Natural killer cell treated with Interleukin-12 subunit alpha and Interleukin-12 subunit beta and Interleukin-15 and Interleukin-18, amount 100 ng/mL, for 72 hours (primary cell): ENCODE measurements around the gene MAP2K3. TPM values are rescaled to one million over a fixed set of nuclear protein-coding genes. Genes with fewer than 3 reads are reported as not detected.
"Not testable (repeated sequence)": the region's sequence is repeated elsewhere in the genome, so short reads cannot be mapped to it uniquely, and the experiment has no call there.

Experiments
- ATAC-seq, 2 donors: fragments of 150-1000 bp; cut with Tn5 transposase in 1 of 2; sonication (Bioruptor Pico), chemical (Tn5 transposase) in 1 of 2; 2 replicates each; pipeline ENCODE4 v1.10.0; 2021
- DNase-seq: peaks from one replicate; pipeline ENCODE4 v3.0.0; 2022; ENCODE audit warnings: low spot score
- H3K27ac Mint-ChIP-seq, 2 donors: 1 replicate in 1 of 2; 2 replicates in 1 of 2; pipeline ENCODE4 v1.8.0; 2022; ENCODE audit warnings: mixed read lengths in 2 of 2, mild to moderate bottlenecking in 1 of 2, moderate library complexity in 1 of 2
- H3K27me3 Mint-ChIP-seq, 2 donors: 1 replicate in 1 of 2; 2 replicates in 1 of 2; pipeline ENCODE4 v1.8.0; 2022; ENCODE audit warnings: mixed read lengths in 2 of 2
- H3K36me3 Mint-ChIP-seq: one replicate; pipeline ENCODE4 v1.8.0; 2022; ENCODE audit warnings: mixed read lengths
- H3K4me1 Mint-ChIP-seq, 2 donors: 1 replicate in 1 of 2; 2 replicates in 1 of 2; pipeline ENCODE4 v1.8.0; 2022; ENCODE audit warnings: low read depth in 2 of 2, mixed read lengths in 2 of 2, mild to moderate bottlenecking in 1 of 2
- H3K4me3 Mint-ChIP-seq: one replicate; pipeline ENCODE4 v1.8.0; 2022; ENCODE audit warnings: mixed read lengths
- H3K9me3 Mint-ChIP-seq: 2 replicates; pipeline ENCODE4 v1.8.0; 2022; ENCODE audit warnings: mixed read lengths
- total RNA-seq, 2 donors: library from RNA; stranded (reverse); gene quantifications; one replicate each; pipeline ENCODE4 v1.2.3, GENCODE V29; 2022

Gene MAP2K3
- total RNA-seq, 2 donors from 2014 or later = 92.9 to 98.3 TPM

DNA sequence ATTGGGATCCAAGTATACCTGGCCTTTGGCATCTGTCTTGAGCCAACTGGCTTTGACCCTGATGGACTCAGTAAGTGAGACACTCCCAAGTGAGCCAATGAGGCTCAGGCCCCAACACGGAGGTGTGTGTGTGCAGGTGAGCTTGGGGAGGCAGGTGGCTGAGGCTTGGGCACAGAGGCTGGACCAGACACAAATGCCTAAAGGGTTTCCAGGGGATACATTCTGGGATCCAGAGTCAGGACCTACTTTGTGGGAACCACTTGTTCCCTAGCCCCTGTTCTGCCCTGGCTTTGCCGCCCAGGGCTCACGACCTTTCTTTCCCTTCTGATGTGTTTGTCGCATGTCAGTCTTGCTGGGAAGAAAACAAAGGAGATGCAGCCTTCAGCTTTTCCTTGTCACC lies 56.8 kb downstream of the MAP2K3 start:
- not testable (repeated sequence) for H3K9me3 Mint-ChIP-seq, H3K36me3 Mint-ChIP-seq, H3K4me1 Mint-ChIP-seq, H3K27me3 Mint-ChIP-seq, H3K27ac Mint-ChIP-seq, ATAC-seq, H3K4me3 Mint-ChIP-seq, DNase-seq

DNA sequence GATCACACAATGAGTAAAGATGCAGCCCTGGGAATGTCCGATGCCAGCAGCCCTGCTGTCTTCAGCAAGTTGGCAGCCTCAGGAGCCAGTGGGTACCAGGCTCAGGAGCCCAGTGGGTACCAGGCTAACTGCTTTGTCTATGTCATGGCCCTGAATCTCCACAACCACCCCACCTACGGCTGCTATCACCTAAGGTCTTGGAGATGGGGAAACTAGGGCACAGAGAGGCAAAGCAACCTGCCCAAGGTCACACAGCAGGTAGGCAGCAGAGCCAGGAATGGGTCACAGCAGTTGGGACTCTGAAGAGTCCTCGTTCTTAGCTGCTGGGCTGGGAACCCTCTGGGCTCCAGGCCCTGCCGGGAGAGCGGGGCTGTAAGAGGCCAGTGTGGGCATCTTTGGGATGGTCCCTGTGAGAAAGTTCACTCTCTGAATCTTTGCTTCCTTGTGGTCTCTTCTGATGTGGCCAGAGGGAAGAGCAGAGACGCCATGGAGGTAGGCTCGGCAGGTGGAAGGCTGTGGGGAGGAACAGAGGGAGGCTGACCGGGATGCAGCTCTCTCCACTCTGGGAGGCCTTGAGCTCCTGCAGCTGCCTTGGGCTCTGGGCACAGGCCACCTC lies 57.5 kb downstream of the MAP2K3 start:
- not testable (repeated sequence) for DNase-seq, H3K9me3 Mint-ChIP-seq, H3K27ac Mint-ChIP-seq, H3K4me3 Mint-ChIP-seq, H3K36me3 Mint-ChIP-seq, H3K4me1 Mint-ChIP-seq, H3K27me3 Mint-ChIP-seq, ATAC-seq

DNA sequence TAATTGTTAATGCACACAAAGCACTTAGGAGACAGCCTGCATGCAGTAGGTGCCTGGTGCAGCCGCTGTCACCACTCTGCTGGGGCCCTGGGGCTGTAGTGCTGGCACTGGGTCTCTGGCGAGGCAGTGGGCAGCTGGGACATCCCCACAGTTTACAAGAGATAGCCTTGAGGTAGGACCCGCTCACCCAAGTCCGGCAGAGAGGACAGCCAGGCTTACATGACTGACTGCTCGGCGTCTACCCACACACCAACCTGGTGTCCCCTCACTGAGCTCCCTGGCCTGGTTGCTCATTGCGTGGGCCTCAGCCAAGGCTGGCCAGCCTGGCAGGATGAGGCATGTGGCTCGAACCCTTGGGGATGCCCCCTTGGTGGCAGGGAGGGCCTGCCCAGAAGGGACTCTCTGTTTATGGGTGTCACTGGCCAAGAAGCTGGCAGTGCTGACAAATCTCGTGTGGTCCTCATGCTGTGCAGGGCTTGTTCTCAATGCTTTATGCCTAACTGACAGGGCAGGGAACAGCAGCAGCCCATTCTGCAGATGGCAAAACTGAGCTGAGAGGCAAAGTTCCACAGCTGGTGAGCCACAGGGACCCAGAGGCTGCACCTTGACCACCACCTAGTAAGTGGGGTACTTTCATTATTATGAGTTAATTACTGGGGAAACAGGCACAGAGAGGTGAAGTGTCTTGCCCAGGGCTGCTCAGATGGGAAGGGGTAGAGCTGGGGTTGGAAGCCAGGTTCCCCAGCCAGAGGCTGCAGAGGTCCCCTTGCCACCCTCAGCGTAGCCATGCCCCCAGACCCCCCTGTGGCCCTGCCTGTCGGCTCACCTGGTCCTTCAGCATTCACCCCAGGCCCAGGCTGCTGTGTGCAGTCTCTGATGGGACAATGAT lies 58.8 kb downstream of the MAP2K3 start:
- not testable (repeated sequence) for H3K27ac Mint-ChIP-seq, DNase-seq, H3K27me3 Mint-ChIP-seq, H3K4me1 Mint-ChIP-seq, H3K36me3 Mint-ChIP-seq, H3K4me3 Mint-ChIP-seq, H3K9me3 Mint-ChIP-seq
- ATAC-seq = peak in 1 of 2 donors; percentile 15

DNA sequence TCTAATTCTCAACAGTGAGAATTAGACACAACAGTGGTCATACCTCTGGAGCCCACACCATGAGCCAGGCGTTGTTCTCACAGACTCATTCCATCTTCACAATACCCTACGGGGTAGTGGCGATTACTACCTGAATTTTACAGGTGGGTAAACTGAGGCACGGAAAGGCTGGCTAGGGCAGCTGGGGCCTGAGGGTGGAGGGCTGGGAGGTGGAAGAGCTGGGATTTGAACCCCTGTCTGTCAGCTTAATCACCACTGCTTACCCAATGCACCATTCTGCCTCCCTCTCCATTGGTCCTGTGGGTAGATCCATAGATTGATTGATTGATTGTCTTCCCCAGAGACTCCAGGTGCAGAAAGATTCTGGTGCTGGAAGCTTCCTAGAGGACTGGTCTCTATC lies 60.3 kb downstream of the MAP2K3 start:
- not testable (repeated sequence) for H3K4me1 Mint-ChIP-seq, H3K4me3 Mint-ChIP-seq, DNase-seq

DNA sequence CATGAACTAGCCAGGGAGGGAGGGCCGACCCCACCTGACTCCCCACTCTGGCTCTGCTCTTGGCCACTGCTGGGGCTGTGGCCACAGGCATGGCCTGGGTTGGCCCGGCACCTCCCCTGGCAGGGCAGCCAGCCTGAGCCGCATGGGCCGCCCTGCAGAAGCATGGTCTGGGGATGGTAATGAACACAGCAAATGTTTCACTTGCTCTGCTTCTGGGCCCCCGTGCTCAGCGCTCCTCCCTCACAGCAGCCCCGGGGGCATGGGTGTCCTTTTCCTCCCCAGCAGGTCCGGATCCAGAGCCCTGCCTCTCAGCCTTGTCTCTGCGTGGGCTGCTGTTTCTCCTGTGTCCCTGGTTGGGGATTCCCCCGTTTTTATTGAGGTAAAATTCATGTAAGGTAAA lies 60.7 kb downstream of the MAP2K3 start:
- no peaks in the 10 kb centered on the region for H3K27me3 Mint-ChIP-seq
- no peaks in the 10 kb centered on the region for H3K36me3 Mint-ChIP-seq
- ATAC-seq (no peak), DNase-seq (no peak)
- peaks cover 0 to 7% of the 10 kb centered on the region in 2 donors for H3K4me1 Mint-ChIP-seq
- no peaks in the 10 kb centered on the region for H3K9me3 Mint-ChIP-seq
- H3K27ac Mint-ChIP-seq = no peak overlapping the region
- H3K4me3 Mint-ChIP-seq = no peak overlapping the region

More for the DNA sequence above, 60.3 kb downstream of the MAP2K3 start:
- H3K36me3 Mint-ChIP-seq, ATAC-seq, H3K27ac Mint-ChIP-seq, H3K27me3 Mint-ChIP-seq, H3K9me3 Mint-ChIP-seq: not testable (repeated sequence)

DNA sequence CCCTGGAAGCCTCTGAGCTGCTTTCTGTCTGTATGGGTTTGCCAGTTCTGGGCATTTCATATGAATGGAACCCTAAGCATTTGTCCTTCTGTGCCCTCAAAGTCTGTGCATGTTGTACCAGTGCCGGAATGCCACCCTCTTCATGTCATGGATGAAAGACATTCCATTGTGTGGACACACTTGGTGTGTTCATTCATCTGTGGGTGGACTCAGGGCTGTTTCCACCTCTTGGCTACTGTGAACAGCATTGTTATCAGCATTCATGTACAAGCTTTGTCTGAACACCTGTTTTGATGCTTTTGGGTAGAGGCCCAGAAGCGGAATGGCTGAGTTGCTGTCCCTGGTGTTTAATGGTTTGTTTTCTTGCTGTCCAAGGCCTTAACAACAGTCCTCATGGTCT lies 61.6 kb downstream of the MAP2K3 start:
- not testable (repeated sequence) for H3K4me1 Mint-ChIP-seq, H3K27ac Mint-ChIP-seq, H3K4me3 Mint-ChIP-seq, H3K36me3 Mint-ChIP-seq, DNase-seq, H3K27me3 Mint-ChIP-seq, ATAC-seq, H3K9me3 Mint-ChIP-seq

DNA sequence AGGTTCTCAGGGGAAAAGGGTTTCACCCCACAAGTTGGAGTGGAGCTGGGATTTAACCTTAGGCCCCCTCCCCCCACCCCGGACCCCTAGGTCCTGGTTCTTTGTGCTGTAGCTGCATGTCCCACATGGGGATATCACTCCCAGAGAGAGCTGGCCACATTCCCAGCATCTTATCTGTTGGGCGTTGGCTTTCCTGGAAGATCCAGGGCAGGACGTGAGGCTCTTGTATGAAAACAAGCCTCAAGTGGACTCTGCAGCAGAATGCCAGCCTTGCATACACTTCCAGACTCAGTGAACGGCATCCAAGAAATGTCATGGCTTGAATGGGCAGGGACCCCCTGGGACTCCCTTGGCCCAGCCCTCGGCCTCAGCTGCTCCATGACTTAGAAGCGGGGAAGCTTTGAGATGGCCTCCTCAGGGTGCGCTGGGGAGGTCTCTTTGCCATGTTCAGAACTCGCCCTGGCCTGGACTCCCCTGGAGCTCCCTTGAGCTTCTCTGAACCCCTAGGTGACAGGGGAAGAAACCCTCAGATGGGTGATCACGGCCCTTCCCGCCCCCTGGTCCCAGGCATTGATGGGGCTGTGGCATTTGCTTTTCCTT lies 62.2 kb downstream of the MAP2K3 start:
- not testable (repeated sequence) for H3K27ac Mint-ChIP-seq, H3K4me3 Mint-ChIP-seq, DNase-seq, H3K4me1 Mint-ChIP-seq, H3K36me3 Mint-ChIP-seq, ATAC-seq, H3K9me3 Mint-ChIP-seq, H3K27me3 Mint-ChIP-seq

DNA sequence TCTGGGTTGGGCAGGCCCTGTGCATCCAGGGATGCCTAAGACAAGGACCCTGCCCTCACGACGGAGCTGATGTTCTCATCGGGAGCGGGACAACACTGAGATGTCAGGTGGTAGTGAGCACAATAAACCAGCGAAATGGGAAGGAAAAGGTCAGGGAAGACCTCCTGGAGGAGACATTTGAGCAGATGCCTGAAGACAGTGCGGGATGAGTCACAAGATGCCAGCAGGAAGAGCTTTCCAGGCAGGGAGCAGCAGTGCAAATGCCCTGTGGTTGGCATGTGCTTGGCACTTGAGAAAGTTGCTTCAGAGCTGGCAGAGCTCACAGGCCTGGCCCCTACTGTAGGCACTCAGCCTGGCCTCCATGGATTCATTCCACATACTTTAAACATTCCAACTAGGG lies 63.1 kb downstream of the MAP2K3 start:
- not testable (repeated sequence) for H3K9me3 Mint-ChIP-seq, H3K36me3 Mint-ChIP-seq, H3K4me3 Mint-ChIP-seq, ATAC-seq, H3K27ac Mint-ChIP-seq, H3K27me3 Mint-ChIP-seq, H3K4me1 Mint-ChIP-seq, DNase-seq

DNA sequence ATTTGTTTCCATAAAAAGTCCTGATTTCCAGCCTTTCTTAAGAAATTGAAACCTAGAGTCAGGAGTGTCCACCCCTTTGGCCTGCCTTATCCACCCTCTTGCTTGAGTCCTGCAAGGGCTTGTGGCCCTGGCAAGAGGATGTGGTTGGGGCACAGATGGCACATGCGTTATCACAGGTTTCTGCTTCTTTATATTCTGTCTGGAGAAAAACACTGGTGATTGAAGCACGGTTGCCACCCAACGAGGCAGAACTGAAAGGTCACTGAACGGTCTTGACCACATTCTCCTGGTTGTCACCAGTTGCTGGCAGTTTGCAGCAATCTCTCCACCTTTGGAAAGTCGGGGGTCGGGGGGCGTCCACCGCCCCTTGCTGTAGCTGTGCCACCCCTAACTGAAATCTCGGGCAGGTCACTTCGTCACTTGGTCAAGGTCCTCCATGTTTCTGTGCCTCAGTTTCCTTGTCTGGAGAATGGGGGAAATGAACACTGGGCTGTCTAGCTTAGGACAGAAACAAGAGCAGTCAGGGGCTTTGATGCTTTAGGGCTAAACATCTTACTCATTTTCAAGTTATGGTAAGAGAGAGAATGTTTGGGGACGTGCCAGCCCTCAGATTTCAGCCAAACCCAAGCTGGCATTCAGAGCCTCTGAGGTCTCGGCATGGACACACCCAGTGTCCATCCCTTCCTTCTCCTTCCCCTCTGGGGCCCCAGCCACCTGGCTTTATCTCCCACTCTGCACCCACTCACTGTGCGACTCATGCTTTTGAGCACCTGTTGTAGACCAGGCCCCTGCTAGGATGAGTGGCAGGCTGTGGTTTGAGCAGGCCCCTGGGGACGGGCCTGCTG lies 63.8 kb downstream of the MAP2K3 start:
- not testable (repeated sequence) for H3K36me3 Mint-ChIP-seq, DNase-seq, H3K4me1 Mint-ChIP-seq, H3K9me3 Mint-ChIP-seq, H3K27me3 Mint-ChIP-seq, H3K27ac Mint-ChIP-seq, H3K4me3 Mint-ChIP-seq
- ATAC-seq = peak in 1 of 2 donors; percentile 7

DNA sequence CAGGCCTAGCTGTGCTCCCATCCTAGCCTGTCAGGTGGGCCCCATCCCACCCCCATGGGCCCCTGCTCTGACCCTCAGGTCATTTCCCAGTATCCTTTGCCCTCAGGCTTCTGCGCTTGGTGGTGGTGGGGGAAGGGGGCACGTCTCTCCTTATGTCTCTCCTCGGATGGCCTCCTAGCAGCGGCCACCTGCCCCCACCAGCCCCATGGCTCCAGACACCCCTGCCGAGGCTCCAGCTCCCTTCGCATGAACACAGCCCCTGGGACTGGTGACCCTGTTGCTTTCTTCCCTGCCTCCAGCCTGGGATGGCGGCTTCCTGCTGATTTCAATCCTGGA lies 64.4 kb downstream of the MAP2K3 start:
- ATAC-seq = peak in 1 of 2 donors; percentile 2
- not testable (repeated sequence) for H3K4me1 Mint-ChIP-seq, H3K36me3 Mint-ChIP-seq

DNA sequence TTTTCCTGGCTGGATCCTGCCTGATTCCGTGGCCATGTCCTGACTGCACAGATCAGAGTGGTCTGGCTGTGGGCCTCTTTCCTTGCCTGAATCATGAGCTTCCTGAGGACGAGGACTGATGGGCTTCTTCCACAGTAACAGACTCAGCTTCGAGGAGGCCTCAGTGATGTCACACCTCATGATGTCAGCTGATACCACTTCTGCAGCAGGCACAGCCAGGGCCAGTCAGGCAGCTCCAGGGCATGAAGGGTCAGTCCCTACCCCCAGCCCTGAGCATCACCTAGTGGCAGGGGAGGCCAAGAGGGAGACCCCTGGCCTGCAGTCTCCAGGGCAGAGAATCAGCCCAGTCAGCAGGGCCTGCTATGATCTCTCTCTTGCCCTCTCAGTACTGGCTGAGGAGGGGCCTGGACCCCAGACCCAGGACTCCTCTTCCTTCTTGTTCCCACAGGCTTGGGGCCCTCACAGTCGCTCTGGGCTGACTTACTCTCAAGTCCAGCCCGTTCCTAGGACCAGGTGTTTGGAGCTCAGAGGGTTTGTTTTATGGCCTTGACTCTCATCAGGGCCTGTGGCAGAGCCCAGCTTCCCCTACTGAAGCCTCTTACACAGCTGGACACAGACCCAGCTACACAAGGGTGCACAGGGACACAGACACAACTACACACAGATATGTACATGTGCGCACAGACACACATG lies 65.0 kb downstream of the MAP2K3 start:
- not testable (repeated sequence) for H3K27ac Mint-ChIP-seq, H3K4me3 Mint-ChIP-seq, DNase-seq, ATAC-seq, H3K9me3 Mint-ChIP-seq, H3K4me1 Mint-ChIP-seq, H3K27me3 Mint-ChIP-seq, H3K36me3 Mint-ChIP-seq

More for the DNA sequence above, 64.4 kb downstream of the MAP2K3 start:
- H3K4me3 Mint-ChIP-seq, H3K27ac Mint-ChIP-seq, DNase-seq, H3K27me3 Mint-ChIP-seq, H3K9me3 Mint-ChIP-seq: not testable (repeated sequence)

DNA sequence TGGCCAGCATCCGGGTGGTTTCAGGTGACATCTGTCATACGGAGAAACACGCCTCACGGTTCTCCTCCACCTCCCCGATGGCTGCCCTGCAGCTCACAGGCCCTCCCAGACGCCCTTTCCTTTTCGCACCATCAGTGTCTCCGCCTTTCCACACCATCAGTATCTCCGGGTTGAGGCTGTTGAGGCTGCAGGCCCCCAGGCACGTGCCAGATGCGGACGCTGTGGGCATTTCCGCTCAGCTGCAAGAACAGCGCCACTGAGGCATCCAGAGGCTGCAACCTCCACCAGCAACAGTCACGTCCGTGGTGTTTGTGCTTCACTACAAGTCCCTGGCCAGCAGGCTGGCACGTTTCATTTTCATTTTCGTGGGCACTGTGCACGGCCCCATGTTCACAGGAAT lies 66.0 kb downstream of the MAP2K3 start:
- H3K27ac Mint-ChIP-seq, H3K4me3 Mint-ChIP-seq, DNase-seq, H3K4me1 Mint-ChIP-seq, H3K9me3 Mint-ChIP-seq, H3K36me3 Mint-ChIP-seq, H3K27me3 Mint-ChIP-seq: not testable (repeated sequence)
- ATAC-seq = peak in 1 of 2 donors; percentile 43

DNA sequence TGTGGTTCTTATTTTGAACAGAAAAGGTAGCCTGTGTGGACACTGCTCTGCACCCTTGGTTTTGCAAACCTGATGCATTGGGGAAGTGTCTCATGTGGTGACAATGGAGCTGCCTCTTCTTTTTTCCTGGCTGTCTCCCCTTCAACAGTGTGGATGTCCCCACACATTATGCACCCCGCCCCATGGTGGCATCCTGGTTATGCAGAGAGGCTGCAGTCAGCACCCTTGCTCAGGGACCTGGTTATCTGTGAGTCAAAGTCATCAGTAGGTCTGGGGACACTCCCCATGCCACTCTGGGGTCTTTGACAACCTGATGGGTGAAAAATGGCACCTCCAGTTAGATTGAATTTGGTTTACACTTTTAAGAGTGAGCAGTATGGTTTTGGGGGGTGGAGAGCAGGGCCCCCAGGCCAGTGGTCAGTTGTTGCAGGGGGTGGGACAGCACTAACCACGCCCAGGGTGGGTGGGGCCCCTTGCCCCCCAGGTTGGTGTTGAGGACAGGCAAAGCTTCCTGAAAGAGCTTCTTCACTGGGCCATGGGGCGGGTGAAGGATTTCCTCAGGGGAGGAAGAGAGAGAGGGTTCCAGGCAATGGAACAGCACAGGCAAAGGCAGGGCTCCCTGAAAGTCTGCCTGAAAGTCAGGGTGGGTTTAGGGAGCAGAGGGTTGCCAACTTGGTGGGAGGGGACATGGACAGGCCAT lies 67.0 kb downstream of the MAP2K3 start:
- Mint-ChIP-seq H3K27me3 (no peaks in the 10 kb centered on the region), H3K4me3 (no peak overlapping the region), H3K27ac (no peak overlapping the region), H3K36me3 (no peaks in the 10 kb centered on the region), H3K4me1 (peaks cover 0 to 7% of the 10 kb centered on the region in 2 donors), H3K9me3 (no peaks in the 10 kb centered on the region)
- ATAC-seq (no peak), DNase-seq (no peak)
